Measurements from ENCODE around the gene GPC6.

GPC6 gene

GRCh38 chr13:94212196-94212595 is 985.6 kb downstream of the GPC6 start:
- DNase-seq (ENCODE audit: low spot score) = no peak

- no peak for DNase-seq (ENCODE audit: low spot score)
These were observed 987.5 kb downstream of the GPC6 start for GRCh38 chr13:94214121-94214520.

- no peak for DNase-seq (ENCODE audit: low spot score)
These were observed 988.4 kb downstream of the GPC6 start for GRCh38 chr13:94214975-94215374.

- no peak for DNase-seq (ENCODE audit: low spot score)
These were observed 989.9 kb downstream of the GPC6 start for GRCh38 chr13:94216476-94216875.

GRCh38 chr13:94217370-94217769 is 990.8 kb downstream of the GPC6 start:
- DNase-seq (ENCODE audit: low spot score) = no peak

- DNase-seq (ENCODE audit: low spot score) = no peak
These were observed 991.9 kb downstream of the GPC6 start for GRCh38 chr13:94218537-94218936.

- DNase-seq (ENCODE audit: low spot score) = no peak
These were observed 992.3 kb downstream of the GPC6 start for GRCh38 chr13:94218951-94219350.

GRCh38 chr13:94224670-94225069 is 998.1 kb downstream of the GPC6 start:
- DNase-seq (ENCODE audit: low spot score) = no peak

GRCh38 chr13:94227255-94227879 is 1000.8 kb downstream of the GPC6 start:
- no peak for DNase-seq (ENCODE audit: low spot score)

GRCh38 chr13:94228763-94229162 is 1002.2 kb downstream of the GPC6 start:
- no peak for DNase-seq (ENCODE audit: low spot score)

- DNase-seq (ENCODE audit: low spot score) = no peak
These were observed 1005.7 kb downstream of the GPC6 start for GRCh38 chr13:94232161-94232950.

GRCh38 chr13:94232956-94233355 is 1006.3 kb downstream of the GPC6 start:
- no peak for DNase-seq (ENCODE audit: low spot score)

- DNase-seq (ENCODE audit: low spot score) = no peak
These were observed 1006.8 kb downstream of the GPC6 start for GRCh38 chr13:94233401-94233800.

GRCh38 chr13:94233837-94234236 is 1007.2 kb downstream of the GPC6 start:
- no peak for DNase-seq (ENCODE audit: low spot score)

GRCh38 chr13:94234738-94235137 is 1008.1 kb downstream of the GPC6 start:
- no peak for DNase-seq (ENCODE audit: low spot score)

GRCh38 chr13:94236132-94236531 is 1009.5 kb downstream of the GPC6 start:
- DNase-seq (ENCODE audit: low spot score) = no peak

GRCh38 chr13:94236872-94237271 is 1010.3 kb downstream of the GPC6 start:
- DNase-seq (ENCODE audit: low spot score) = no peak

GRCh38 chr13:94239135-94239534 is 1012.5 kb downstream of the GPC6 start:
- DNase-seq (ENCODE audit: low spot score) = no peak

- DNase-seq (ENCODE audit: low spot score) = no peak
These were observed 1015.9 kb downstream of the GPC6 start for GRCh38 chr13:94242554-94242953.

- DNase-seq (ENCODE audit: low spot score) = no peak
These were observed 1016.9 kb downstream of the GPC6 start for GRCh38 chr13:94243551-94243950.

- no peak for DNase-seq (ENCODE audit: low spot score)
These were observed 1019.9 kb downstream of the GPC6 start for GRCh38 chr13:94246495-94246894.

GRCh38 chr13:94247890-94248289 is 1021.3 kb downstream of the GPC6 start:
- no peak for DNase-seq (ENCODE audit: low spot score)

GRCh38 chr13:94248454-94249228 is 1022.0 kb downstream of the GPC6 start:
- no peak for DNase-seq (ENCODE audit: low spot score)

All from left forelimb (tissue), 1 donor.